HEK293 (cell line): ENCODE data around the gene ST6GAL1.

Experiments used
- CTCF ChIA-PET: fragments of 350-600 bp; formaldehyde crosslinking; extraction: SDS; loops from one replicate; lab custom pipeline; 2021; ENCODE audit warnings: antibody characterized with exemption; lab: Yijun Ruan, JAX
- POLR2A ChIA-PET: fragments of 300-600 bp; formaldehyde crosslinking; extraction: SDS; loops from one replicate; lab custom pipeline; 2020; ENCODE audit warnings: antibody characterized with exemption, inconsistent platforms; lab: Yijun Ruan, JAX
- H3K27ac ChIP-seq: fragments of 200-500 bp; sonication (Bioruptor generic); 2 replicates; pipeline ENCODE4 v1.5.1; 2014; ENCODE audit warnings: low read depth, low read length, control low read depth, inconsistent platforms; ENCODE audit errors: extremely low read depth
- H3K36me3 ChIP-seq, 2 experiments: fragments of 200-500 bp in 1 of 2; sonication (Bioruptor generic) in 1 of 2; 1 replicate in 1 of 2; 2 replicates in 1 of 2; pipeline ENCODE4 v1.5.1; 2014 to 2017; ENCODE audit warnings: inconsistent platforms in 2 of 2, low read length in 2 of 2; ENCODE audit not compliant: control insufficient read depth in 2 of 2, insufficient read depth in 1 of 2
- H3K4me1 ChIP-seq: fragments of 200-500 bp; sonication (Bioruptor generic); 2 replicates; pipeline ENCODE4 v1.5.1; 2014; ENCODE audit warnings: mild to moderate bottlenecking, low read length, inconsistent platforms; ENCODE audit not compliant: control insufficient read depth, insufficient read depth
- H3K4me3 ChIP-seq: 2 replicates; pipeline ENCODE4 v1.5.1; 2011; ENCODE audit warnings: low read depth, mild to moderate bottlenecking, control low read depth, low read length, moderate library complexity
- H3K9me3 ChIP-seq: fragments of 200-500 bp; sonication (Bioruptor generic); 2 replicates; pipeline ENCODE4 v1.5.1; 2014; ENCODE audit warnings: low read depth, low read length, inconsistent platforms; ENCODE audit not compliant: control insufficient read depth, insufficient read depth
- KLF16 ChIP-seq: fragments of 450-650 bp; formaldehyde crosslinking; IDR thresholded peaks from 2 replicates; pipeline ENCODE4 v1.5.1; 2017; ENCODE audit warnings: missing biosample characterization, missing genetic modification characterization
- KLF8 ChIP-seq: fragments of 450-650 bp; formaldehyde crosslinking; IDR thresholded peaks from 2 replicates; pipeline ENCODE4 v1.5.1; 2016; ENCODE audit warnings: missing biosample characterization, missing genetic modification characterization
- OVOL3 ChIP-seq: fragments of 450-650 bp; formaldehyde crosslinking; IDR thresholded peaks from 2 replicates; pipeline ENCODE4 v1.5.1; 2016; ENCODE audit warnings: missing biosample characterization, missing genetic modification characterization
- PRDM1 ChIP-seq: fragments of 450-650 bp; formaldehyde crosslinking; IDR thresholded peaks from 2 replicates; pipeline ENCODE4; 2016; ENCODE audit warnings: missing biosample characterization, missing genetic modification characterization
- SALL2 ChIP-seq: fragments of 450-650 bp; formaldehyde crosslinking; IDR thresholded peaks from 2 replicates; pipeline ENCODE4 v1.5.0; 2017; ENCODE audit warnings: missing biosample characterization, mild to moderate bottlenecking, missing genetic modification characterization, borderline replicate concordance
- SP2 ChIP-seq: fragments of 450-650 bp; formaldehyde crosslinking; IDR thresholded peaks from 2 replicates; pipeline ENCODE4 v1.5.1; 2016; ENCODE audit warnings: missing biosample characterization, missing genetic modification characterization
- TRIM28 ChIP-seq: IDR thresholded peaks from 2 replicates; pipeline ENCODE4 v1.6.1; 2011; ENCODE audit warnings: low read length, control low read depth, borderline replicate concordance
- WT1 ChIP-seq: fragments of 450-650 bp; formaldehyde crosslinking; IDR thresholded peaks from 2 replicates; pipeline ENCODE4 v1.5.1; 2016; ENCODE audit warnings: missing biosample characterization, missing genetic modification characterization
- ZBTB1 ChIP-seq: fragments of 450-650 bp; formaldehyde crosslinking; IDR thresholded peaks from 2 replicates; pipeline ENCODE4 v1.5.1; 2016; ENCODE audit warnings: missing biosample characterization, missing genetic modification characterization
- ZBTB8A ChIP-seq: fragments of 450-650 bp; formaldehyde crosslinking; IDR thresholded peaks from 2 replicates; pipeline ENCODE4 v1.5.1; 2016; ENCODE audit warnings: missing biosample characterization, missing genetic modification characterization
- ZEB2 ChIP-seq: fragments of 450-650 bp; formaldehyde crosslinking; IDR thresholded peaks from 2 replicates; pipeline ENCODE4 v1.5.1; 2016; ENCODE audit warnings: missing biosample characterization, missing genetic modification characterization
- ZFHX2 ChIP-seq: fragments of 450-650 bp; formaldehyde crosslinking; conservative IDR thresholded peaks from 2 replicates; pipeline ENCODE4 v1.5.1; 2016; ENCODE audit warnings: missing biosample characterization, missing genetic modification characterization
- ZNF114 ChIP-seq: fragments of 450-650 bp; formaldehyde crosslinking; IDR thresholded peaks from 2 replicates; pipeline ENCODE4 v1.5.0; 2017; ENCODE audit warnings: missing biosample characterization, missing genetic modification characterization
- ZNF184 ChIP-seq: fragments of 450-650 bp; IDR thresholded peaks from 2 replicates; pipeline ENCODE4 v1.5.1; 2018; ENCODE audit warnings: missing biosample characterization, mild to moderate bottlenecking, missing genetic modification characterization
- ZNF2 ChIP-seq: fragments of 450-650 bp; formaldehyde crosslinking; IDR thresholded peaks from 2 replicates; pipeline ENCODE4 v1.5.1; 2016; ENCODE audit warnings: missing biosample characterization, missing genetic modification characterization
- ZNF266 ChIP-seq: fragments of 450-650 bp; formaldehyde crosslinking; IDR thresholded peaks from 2 replicates; pipeline ENCODE4 v1.5.1; 2016; ENCODE audit warnings: missing biosample characterization, missing genetic modification characterization, low read depth
- ZNF335 ChIP-seq: fragments of 450-650 bp; formaldehyde crosslinking; conservative IDR thresholded peaks from 2 replicates; pipeline ENCODE4 v1.5.1; 2016; ENCODE audit warnings: missing biosample characterization, missing genetic modification characterization
- ZNF350 ChIP-seq: fragments of 450-650 bp; formaldehyde crosslinking; IDR thresholded peaks from 2 replicates; pipeline ENCODE4 v1.5.0; 2017; ENCODE audit warnings: missing biosample characterization, mild to moderate bottlenecking, missing genetic modification characterization
- ZNF549 ChIP-seq: fragments of 450-650 bp; IDR thresholded peaks from 2 replicates; pipeline ENCODE4 v1.5.1; 2018; ENCODE audit warnings: missing biosample characterization, missing genetic modification characterization, mild to moderate bottlenecking, inconsistent platforms, moderate library complexity
- ZNF558 ChIP-seq: fragments of 450-650 bp; formaldehyde crosslinking; IDR thresholded peaks from 2 replicates; pipeline ENCODE4 v1.5.1; 2016; ENCODE audit warnings: missing biosample characterization, missing genetic modification characterization
- ZNF600 ChIP-seq: fragments of 450-650 bp; formaldehyde crosslinking; IDR thresholded peaks from 2 replicates; pipeline ENCODE4 v1.5.1; 2016; ENCODE audit warnings: missing biosample characterization, missing genetic modification characterization
- ZNF621 ChIP-seq: fragments of 450-650 bp; formaldehyde crosslinking; IDR thresholded peaks from 2 replicates; pipeline ENCODE4 v1.5.1; 2017; ENCODE audit warnings: missing biosample characterization, missing genetic modification characterization
- ZNF664 ChIP-seq: fragments of 450-650 bp; formaldehyde crosslinking; IDR thresholded peaks from 2 replicates; pipeline ENCODE4 v1.5.1; 2016; ENCODE audit warnings: missing biosample characterization, missing genetic modification characterization
- ZSCAN16 ChIP-seq: fragments of 450-650 bp; formaldehyde crosslinking; IDR thresholded peaks from 2 replicates; pipeline ENCODE4 v1.5.1; 2016; ENCODE audit warnings: missing biosample characterization, missing genetic modification characterization
- TF ChIP-seq, protein P1 (sequence below): fragments of 450-650 bp; formaldehyde crosslinking; IDR thresholded peaks from 2 replicates; pipeline ENCODE4 v1.5.1; 2016; ENCODE audit warnings: missing biosample characterization, missing genetic modification characterization
- TF ChIP-seq, protein P2 (sequence below): fragments of 450-650 bp; formaldehyde crosslinking; IDR thresholded peaks from 2 replicates; pipeline ENCODE4 v1.5.1; 2016; ENCODE audit warnings: missing biosample characterization, missing genetic modification characterization
- TF ChIP-seq, protein P3 (sequence below): fragments of 450-650 bp; formaldehyde crosslinking; conservative IDR thresholded peaks from 2 replicates; pipeline ENCODE4 v1.5.1; 2016; ENCODE audit warnings: low read depth, missing biosample characterization, missing genetic modification characterization

Gene ST6GAL1

DNA sequence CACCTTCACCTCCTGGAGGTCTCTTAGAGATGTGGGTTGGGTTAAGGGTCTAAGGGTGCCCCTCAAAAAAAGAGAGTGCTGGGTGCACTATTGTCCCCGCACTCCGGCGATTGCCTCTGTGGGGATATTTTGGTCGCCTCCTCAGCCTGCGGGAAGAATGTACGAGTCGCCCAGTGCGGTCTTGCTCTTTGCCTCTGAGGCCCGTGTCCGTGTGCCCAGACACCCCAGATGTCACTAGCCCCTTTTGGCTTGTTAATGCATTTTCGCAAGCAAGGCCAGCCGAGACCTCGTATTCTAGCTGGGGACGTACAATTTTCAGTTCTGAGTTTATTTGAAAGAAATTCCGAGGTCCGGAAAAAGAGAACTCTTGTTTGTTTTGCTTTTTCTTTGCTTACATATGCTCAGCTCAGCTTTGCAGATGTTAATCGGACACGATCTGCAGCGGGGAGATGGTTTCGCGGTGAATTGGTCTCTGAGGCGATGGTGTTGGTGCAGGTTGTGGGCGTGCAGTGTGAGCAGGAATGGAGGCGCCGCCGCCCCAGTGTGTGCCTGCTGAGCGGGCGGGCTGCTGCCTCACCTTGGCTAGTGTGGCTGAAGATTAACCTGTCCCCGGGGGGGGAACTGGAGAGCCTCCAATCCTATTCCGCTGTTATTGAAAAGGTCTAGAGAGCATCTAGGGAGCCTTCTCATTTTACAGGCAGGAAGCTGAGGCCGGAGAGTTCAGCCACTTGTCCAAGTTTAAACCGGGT lies 1.4 kb downstream of the ST6GAL1 start (continued):
- TF ChIP-seq ZNF558 (tag by site-specific recombination): no peak
- no peak for TF ChIP-seq ZNF350
- TF ChIP-seq ZEB2 (tag by site-specific recombination): no peak
- no peak for TF ChIP-seq ZSCAN16
- TF ChIP-seq ZNF549: no peak
- TF ChIP-seq ZNF266 (tag by site-specific recombination): no peak
- no peak for TF ChIP-seq ZBTB8A (tag by site-specific recombination)
- no peak for TF ChIP-seq SP2
- TF ChIP-seq ZNF335: 0 out of 2 replicates have a peak, but pooled peaks have one; percentile 28
- peak; percentile 59; the same call in 1 of the 2 replicates for TF ChIP-seq TRIM28
- TF ChIP-seq KLF16: no peak
- no peak for TF ChIP-seq ZNF184 (tag by site-specific recombination)
- TF ChIP-seq ZNF2 (tag by site-specific recombination): no peak
- no peak for TF ChIP-seq SALL2 (tag by site-specific recombination)
- no peak for TF ChIP-seq ZNF114 (tag by site-specific recombination)
- TF ChIP-seq KLF8 (tag by site-specific recombination): no peak
- no peak for TF ChIP-seq OVOL3
- TF ChIP-seq ZFHX2 (tag by site-specific recombination): peak; percentile 83
- no peak for TF ChIP-seq ZBTB1 (tag by site-specific recombination)
- TF ChIP-seq ZNF621 (tag by site-specific recombination): no peak
- 0 out of 2 replicates have a peak, but pooled peaks have one; percentile 10 for TF ChIP-seq WT1 (tag by site-specific recombination)
- peak; percentile 53; the same call in 1 of the 2 replicates for TF ChIP-seq ZNF600 (tag by site-specific recombination)

DNA sequence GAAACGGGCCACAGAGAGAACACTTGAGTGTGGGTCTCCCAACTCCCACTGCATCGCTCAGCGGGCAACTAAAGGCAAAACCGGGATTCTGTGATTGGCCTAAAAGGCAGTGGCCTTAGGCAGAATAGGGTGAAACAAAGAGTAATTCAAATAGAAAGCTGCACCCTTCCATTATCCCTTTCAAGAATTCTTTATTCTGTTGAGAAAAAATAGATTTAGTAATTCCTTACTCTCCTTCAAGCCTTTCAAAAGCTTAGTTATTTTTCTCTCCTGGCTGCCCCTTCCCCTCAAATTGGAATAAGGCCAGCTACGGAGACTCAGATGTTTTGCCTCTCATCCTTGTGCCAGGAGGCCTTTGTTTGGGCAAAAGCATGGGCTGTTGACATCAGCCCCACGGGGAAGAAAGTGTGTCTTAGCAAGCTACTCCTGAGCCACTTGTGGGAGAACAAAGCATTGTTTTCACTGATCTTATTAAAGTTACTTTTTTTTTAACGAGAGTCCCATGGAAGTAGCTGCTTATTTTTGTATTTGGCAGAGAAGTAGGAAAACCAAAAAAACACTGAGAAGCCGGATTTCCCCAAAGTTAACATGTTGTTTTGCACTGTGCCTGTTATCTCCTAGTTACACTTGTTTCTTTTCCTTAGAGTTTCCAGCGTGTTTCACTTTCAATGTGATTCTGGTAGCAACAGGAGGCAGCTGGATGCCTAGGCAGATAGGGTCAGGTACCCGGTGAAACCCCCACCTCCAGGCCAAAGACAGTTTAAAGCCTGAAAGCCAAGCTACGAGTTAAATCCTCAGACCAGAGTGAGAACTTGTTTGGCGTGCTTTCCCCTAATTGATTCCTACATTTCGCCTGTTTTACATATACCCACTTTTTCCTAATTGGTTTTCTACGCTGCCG lies 2.2 kb downstream of the ST6GAL1 start:
- no peaks in the 10 kb centered on the region for H3K4me1 ChIP-seq
- ChIA-PET POLR2A (interaction anchor here (0.5 kb wide), 1 partner anchor 14 kb away, joined by 5 read pairs; no protein-coding TSS in a partner anchor), CTCF (interaction anchor here (0.6 to 0.8 kb wide), 2 partner anchors 180 to 747 kb away, joined by 4 read pairs; no protein-coding TSS in a partner anchor)
- H3K36me3 ChIP-seq: no peaks in the 10 kb centered on the region
- H3K27ac ChIP-seq: no peak overlapping the region
- no peaks in the 10 kb centered on the region for H3K9me3 ChIP-seq
- H3K4me3 ChIP-seq: peak overlapping the region; percentile 74
- TF ChIP-seq, protein P1, sequence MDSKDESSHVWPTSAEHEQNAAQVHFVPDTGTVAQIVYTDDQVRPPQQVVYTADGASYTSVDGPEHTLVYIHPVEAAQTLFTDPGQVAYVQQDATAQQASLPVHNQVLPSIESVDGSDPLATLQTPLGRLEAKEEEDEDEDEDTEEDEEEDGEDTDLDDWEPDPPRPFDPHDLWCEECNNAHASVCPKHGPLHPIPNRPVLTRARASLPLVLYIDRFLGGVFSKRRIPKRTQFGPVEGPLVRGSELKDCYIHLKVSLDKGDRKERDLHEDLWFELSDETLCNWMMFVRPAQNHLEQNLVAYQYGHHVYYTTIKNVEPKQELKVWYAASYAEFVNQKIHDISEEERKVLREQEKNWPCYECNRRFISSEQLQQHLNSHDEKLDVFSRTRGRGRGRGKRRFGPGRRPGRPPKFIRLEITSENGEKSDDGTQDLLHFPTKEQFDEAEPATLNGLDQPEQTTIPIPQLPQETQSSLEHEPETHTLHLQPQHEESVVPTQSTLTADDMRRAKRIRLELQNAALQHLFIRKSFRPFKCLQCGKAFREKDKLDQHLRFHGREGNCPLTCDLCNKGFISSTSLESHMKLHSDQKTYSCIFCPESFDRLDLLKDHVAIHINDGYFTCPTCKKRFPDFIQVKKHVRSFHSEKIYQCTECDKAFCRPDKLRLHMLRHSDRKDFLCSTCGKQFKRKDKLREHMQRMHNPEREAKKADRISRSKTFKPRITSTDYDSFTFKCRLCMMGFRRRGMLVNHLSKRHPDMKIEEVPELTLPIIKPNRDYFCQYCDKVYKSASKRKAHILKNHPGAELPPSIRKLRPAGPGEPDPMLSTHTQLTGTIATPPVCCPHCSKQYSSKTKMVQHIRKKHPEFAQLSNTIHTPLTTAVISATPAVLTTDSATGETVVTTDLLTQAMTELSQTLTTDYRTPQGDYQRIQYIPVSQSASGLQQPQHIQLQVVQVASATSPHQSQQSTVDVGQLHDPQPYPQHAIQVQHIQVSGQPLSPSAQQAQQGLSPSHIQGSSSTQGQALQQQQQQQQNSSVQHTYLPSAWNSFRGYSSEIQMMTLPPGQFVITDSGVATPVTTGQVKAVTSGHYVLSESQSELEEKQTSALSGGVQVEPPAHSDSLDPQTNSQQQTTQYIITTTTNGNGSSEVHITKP (tag by site-specific recombination): peak; percentile 32; the same call in 1 of the 2 replicates
- TF ChIP-seq, protein P2, sequence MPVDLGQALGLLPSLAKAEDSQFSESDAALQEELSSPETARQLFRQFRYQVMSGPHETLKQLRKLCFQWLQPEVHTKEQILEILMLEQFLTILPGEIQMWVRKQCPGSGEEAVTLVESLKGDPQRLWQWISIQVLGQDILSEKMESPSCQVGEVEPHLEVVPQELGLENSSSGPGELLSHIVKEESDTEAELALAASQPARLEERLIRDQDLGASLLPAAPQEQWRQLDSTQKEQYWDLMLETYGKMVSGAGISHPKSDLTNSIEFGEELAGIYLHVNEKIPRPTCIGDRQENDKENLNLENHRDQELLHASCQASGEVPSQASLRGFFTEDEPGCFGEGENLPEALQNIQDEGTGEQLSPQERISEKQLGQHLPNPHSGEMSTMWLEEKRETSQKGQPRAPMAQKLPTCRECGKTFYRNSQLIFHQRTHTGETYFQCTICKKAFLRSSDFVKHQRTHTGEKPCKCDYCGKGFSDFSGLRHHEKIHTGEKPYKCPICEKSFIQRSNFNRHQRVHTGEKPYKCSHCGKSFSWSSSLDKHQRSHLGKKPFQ (tag by site-specific recombination): no peak
- TF ChIP-seq, protein P3, sequence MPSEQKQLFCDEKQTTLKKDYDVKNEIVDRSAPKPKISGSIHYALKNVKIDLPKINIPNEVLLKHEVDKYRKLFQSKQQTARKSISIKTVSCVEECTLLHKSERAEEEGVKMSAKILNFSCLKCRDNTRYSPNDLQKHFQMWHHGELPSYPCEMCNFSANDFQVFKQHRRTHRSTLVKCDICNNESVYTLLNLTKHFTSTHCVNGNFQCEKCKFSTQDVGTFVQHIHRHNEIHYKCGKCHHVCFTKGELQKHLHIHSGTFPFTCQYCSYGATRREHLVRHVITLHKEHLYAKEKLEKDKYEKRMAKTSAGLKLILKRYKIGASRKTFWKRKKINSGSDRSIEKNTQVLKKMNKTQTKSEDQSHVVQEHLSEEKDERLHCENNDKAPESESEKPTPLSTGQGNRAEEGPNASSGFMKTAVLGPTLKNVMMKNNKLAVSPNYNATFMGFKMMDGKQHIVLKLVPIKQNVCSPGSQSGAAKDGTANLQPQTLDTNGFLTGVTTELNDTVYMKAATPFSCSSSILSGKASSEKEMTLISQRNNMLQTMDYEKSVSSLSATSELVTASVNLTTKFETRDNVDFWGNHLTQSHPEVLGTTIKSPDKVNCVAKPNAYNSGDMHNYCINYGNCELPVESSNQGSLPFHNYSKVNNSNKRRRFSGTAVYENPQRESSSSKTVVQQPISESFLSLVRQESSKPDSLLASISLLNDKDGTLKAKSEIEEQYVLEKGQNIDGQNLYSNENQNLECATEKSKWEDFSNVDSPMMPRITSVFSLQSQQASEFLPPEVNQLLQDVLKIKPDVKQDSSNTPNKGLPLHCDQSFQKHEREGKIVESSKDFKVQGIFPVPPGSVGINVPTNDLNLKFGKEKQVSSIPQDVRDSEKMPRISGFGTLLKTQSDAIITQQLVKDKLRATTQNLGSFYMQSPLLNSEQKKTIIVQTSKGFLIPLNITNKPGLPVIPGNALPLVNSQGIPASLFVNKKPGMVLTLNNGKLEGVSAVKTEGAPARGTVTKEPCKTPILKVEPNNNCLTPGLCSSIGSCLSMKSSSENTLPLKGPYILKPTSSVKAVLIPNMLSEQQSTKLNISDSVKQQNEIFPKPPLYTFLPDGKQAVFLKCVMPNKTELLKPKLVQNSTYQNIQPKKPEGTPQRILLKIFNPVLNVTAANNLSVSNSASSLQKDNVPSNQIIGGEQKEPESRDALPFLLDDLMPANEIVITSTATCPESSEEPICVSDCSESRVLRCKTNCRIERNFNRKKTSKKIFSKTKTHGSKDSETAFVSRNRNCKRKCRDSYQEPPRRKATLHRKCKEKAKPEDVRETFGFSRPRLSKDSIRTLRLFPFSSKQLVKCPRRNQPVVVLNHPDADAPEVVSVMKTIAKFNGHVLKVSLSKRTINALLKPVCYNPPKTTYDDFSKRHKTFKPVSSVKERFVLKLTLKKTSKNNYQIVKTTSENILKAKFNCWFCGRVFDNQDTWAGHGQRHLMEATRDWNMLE: no peak
- TF ChIP-seq PRDM1 (tag by site-specific recombination) (0 out of 2 replicates have a peak, but pooled peaks have one; percentile 20), ZNF664 (peak; percentile 38; the same call in 1 of the 2 replicates)
